ENCODE measurements around the gene WASF3. TPM values are rescaled to one million over a fixed set of nuclear protein-coding genes. Genes with fewer than 3 reads are reported as not detected.

WASF3 gene
- total RNA-seq, 1 donor from 2014 or later: 106 TPM

DNA sequence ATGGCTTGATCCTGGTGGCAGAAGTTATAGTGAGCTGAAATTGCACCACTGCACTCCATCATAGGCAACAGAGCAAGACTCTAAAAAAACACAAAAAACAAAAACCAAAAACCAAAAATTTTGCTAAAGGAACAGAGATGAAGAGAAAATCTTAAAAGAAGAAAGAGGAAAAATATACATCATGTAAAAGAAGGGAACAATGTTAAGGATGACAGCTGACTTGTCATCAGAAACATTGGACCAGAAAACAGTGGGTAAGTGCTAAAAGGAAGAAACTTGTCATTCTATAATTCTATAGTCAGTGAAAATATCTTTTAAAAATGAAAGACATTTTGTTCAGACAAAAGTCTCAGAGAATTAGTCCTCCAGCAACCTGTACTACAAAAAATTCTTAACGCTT, 93.8 kb downstream of the WASF3 start:
- DNase-seq (ENCODE audit: low spot score): no peak
- Mint-ChIP-seq H3K4me3 (no peak overlapping the region), H3K27me3 (ENCODE audit: insufficient read depth, low read depth) (no peaks in the 10 kb centered on the region), H3K27ac (no peak overlapping the region), H3K4me1 (peaks cover 10% of the 10 kb centered on the region), H3K9me3 (peaks cover 22% of the 10 kb centered on the region), H3K36me3 (peaks cover 36% of the 10 kb centered on the region)
- Histone ChIP-seq H2AFZ (replicated peaks) (no peak overlapping the region), H3K4me2 (no peak overlapping the region), H3K4me3 (no peak overlapping the region), H3K79me2 (ENCODE audit: low read depth) (peaks cover 49% of the 10 kb centered on the region), H4K20me1 (ENCODE audit: low read depth) (peaks cover 51% of the 10 kb centered on the region), H3K36me3 (peaks cover 24% of the 10 kb centered on the region), H3K9me3 (ENCODE audit: low read depth) (no peaks in the 10 kb centered on the region), H3K27me3 (no peaks in the 10 kb centered on the region), H3K27ac (no peak overlapping the region), H3F3A (ENCODE audit: low read depth) (peaks cover 6% of the 10 kb centered on the region), H3K9ac (no peak overlapping the region), H3K4me1 (peaks cover 10% of the 10 kb centered on the region)
- TF ChIP-seq EZH2 (IDR thresholded peaks at IDR 0.05) (no peak), EZH2phosphoT487 (IDR thresholded peaks at IDR 0.05) (no peak)
- TF ChIP-seq, protein P1, sequence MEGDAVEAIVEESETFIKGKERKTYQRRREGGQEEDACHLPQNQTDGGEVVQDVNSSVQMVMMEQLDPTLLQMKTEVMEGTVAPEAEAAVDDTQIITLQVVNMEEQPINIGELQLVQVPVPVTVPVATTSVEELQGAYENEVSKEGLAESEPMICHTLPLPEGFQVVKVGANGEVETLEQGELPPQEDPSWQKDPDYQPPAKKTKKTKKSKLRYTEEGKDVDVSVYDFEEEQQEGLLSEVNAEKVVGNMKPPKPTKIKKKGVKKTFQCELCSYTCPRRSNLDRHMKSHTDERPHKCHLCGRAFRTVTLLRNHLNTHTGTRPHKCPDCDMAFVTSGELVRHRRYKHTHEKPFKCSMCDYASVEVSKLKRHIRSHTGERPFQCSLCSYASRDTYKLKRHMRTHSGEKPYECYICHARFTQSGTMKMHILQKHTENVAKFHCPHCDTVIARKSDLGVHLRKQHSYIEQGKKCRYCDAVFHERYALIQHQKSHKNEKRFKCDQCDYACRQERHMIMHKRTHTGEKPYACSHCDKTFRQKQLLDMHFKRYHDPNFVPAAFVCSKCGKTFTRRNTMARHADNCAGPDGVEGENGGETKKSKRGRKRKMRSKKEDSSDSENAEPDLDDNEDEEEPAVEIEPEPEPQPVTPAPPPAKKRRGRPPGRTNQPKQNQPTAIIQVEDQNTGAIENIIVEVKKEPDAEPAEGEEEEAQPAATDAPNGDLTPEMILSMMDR (IDR thresholded peaks at IDR 0.05): no peak

DNA sequence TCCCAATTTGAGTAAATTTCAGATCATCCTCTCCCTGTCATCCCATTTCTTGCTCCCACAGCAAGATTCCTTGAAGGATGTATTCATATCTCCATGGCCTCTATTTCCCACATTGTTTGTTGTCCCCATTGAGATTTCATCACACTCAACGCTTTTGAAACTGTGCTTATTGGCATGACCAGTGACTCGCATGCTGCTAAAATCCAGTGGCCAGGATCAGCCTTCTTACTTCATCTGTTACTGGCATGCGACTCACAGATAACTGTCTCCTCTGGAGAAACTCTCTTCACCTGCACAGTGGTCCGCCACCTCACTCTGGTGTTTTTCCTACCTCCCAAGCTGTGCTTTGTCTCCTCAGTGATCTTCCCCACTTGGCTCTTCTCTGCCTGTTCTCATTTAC, 95.8 kb downstream of the WASF3 start:
- no peak overlapping the region for H3K9ac ChIP-seq
- H3K4me2 ChIP-seq: no peak overlapping the region
- H3K27ac ChIP-seq: no peak overlapping the region
- peaks cover 18% of the 10 kb centered on the region for H3K36me3 ChIP-seq
- H3K4me3 Mint-ChIP-seq: no peak overlapping the region
- H3K9me3 ChIP-seq (ENCODE audit: low read depth): no peaks in the 10 kb centered on the region
- H3K4me1 Mint-ChIP-seq: peaks cover 5% of the 10 kb centered on the region
- H3K9me3 Mint-ChIP-seq: peaks cover 21% of the 10 kb centered on the region
- no peak overlapping the region for H2AFZ ChIP-seq (replicated peaks)
- peaks cover 44% of the 10 kb centered on the region for H3K79me2 ChIP-seq (ENCODE audit: low read depth)
- H3K27ac Mint-ChIP-seq: no peak overlapping the region
- DNase-seq (ENCODE audit: low spot score): no peak
- H3F3A ChIP-seq (ENCODE audit: low read depth): peaks cover 16% of the 10 kb centered on the region
- no peak overlapping the region for H3K4me3 ChIP-seq
- peaks cover 22% of the 10 kb centered on the region for H3K4me1 ChIP-seq
- peaks cover 55% of the 10 kb centered on the region for H4K20me1 ChIP-seq (ENCODE audit: low read depth)
- peaks cover 28% of the 10 kb centered on the region for H3K36me3 Mint-ChIP-seq
- TF ChIP-seq, protein P1 (IDR thresholded peaks at IDR 0.05): no peak
- TF ChIP-seq EZH2phosphoT487 (IDR thresholded peaks at IDR 0.05): no peak
- no peak for TF ChIP-seq EZH2 (IDR thresholded peaks at IDR 0.05)
- no peaks in the 10 kb centered on the region for H3K27me3 Mint-ChIP-seq (ENCODE audit: insufficient read depth, low read depth)
- no peaks in the 10 kb centered on the region for H3K27me3 ChIP-seq

DNA sequence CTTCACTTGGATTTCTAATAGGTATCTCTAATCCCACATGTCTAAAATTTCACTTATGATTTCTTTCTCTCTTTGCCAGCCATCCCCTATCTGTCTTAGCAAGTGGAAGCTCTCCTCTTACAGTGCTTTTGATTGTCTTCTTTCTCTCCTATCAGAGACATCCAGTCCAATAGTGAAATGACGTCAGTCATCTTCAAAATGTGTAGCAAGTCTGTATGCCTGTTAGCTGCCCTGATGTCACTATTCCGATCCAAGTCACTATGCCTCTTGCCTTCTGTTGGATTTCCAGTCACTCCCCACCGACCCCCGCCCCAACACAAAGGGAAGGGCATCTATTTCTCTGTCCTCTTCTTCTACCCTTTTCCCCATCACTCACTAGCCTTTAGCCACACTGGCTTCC, 96.4 kb downstream of the WASF3 start:
- Mint-ChIP-seq H3K36me3 (peaks cover 24% of the 10 kb centered on the region), H3K4me1 (peaks cover 5% of the 10 kb centered on the region), H3K27ac (no peak overlapping the region), H3K4me3 (no peak overlapping the region), H3K9me3 (peaks cover 17% of the 10 kb centered on the region), H3K27me3 (ENCODE audit: insufficient read depth, low read depth) (no peaks in the 10 kb centered on the region)
- no peak overlapping the region for H3K4me2 ChIP-seq
- H3F3A ChIP-seq (ENCODE audit: low read depth): peaks cover 21% of the 10 kb centered on the region
- no peaks in the 10 kb centered on the region for H3K27me3 ChIP-seq
- H3K27ac ChIP-seq: no peak overlapping the region
- no peak overlapping the region for H3K4me3 ChIP-seq
- peaks cover 60% of the 10 kb centered on the region for H4K20me1 ChIP-seq (ENCODE audit: low read depth)
- no peak overlapping the region for H3K9ac ChIP-seq
- H3K9me3 ChIP-seq (ENCODE audit: low read depth): no peaks in the 10 kb centered on the region
- peaks cover 12% of the 10 kb centered on the region for H3K36me3 ChIP-seq
- TF ChIP-seq EZH2phosphoT487 (IDR thresholded peaks at IDR 0.05) (no peak), EZH2 (IDR thresholded peaks at IDR 0.05) (no peak)
- TF ChIP-seq, protein P1 (IDR thresholded peaks at IDR 0.05): no peak
- no peak overlapping the region for H2AFZ ChIP-seq (replicated peaks)
- peaks cover 27% of the 10 kb centered on the region for H3K4me1 ChIP-seq
- no peak for DNase-seq (ENCODE audit: low spot score)
- H3K79me2 ChIP-seq (ENCODE audit: low read depth): peaks cover 49% of the 10 kb centered on the region
